ENCODE results near the gene LAMB4.
A peak's percentile ranks its signal among the peaks of the same experiment; 100 is the strongest.

The LAMB4 gene

DNA sequence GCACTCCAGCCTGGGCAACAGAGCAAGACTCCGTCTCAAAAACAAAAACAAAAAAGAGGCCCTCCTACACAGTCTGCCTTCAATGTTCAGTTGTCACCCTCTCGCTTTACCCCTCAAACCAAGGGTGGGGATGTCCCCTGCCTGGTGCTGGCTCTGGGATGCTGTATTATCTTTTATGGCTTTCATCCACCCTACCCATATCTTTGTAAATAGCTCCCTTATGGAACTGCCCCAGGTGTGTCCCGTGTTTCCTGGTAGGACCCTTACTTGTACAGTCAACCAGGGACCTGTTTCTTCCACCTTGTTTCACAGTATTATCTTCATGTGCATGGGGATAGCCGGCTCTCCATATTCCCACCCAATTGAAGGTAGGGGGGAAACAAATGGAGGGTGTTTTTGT is 111.5 kb downstream of the LAMB4 start:
- TF ChIP-seq, protein P1, sequence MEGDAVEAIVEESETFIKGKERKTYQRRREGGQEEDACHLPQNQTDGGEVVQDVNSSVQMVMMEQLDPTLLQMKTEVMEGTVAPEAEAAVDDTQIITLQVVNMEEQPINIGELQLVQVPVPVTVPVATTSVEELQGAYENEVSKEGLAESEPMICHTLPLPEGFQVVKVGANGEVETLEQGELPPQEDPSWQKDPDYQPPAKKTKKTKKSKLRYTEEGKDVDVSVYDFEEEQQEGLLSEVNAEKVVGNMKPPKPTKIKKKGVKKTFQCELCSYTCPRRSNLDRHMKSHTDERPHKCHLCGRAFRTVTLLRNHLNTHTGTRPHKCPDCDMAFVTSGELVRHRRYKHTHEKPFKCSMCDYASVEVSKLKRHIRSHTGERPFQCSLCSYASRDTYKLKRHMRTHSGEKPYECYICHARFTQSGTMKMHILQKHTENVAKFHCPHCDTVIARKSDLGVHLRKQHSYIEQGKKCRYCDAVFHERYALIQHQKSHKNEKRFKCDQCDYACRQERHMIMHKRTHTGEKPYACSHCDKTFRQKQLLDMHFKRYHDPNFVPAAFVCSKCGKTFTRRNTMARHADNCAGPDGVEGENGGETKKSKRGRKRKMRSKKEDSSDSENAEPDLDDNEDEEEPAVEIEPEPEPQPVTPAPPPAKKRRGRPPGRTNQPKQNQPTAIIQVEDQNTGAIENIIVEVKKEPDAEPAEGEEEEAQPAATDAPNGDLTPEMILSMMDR (IDR thresholded peaks at IDR 0.05): no peak

DNA sequence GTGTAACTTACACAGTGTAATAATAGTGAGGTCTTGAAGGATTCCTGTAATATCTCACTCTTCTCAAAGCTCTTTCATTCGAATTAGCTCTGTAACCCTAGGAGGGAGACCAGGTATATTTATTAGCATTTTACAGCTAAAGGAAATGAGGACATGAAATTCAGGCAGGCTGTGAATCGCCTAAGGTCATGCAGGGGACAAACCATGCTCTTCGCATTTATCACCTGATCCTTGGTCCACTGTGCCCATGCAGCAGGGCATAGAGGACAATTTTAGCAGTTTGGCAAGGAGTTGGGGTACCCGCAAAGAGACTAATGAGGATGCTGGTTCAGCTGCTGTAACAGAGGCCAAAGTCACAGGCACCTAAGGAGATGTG is 112.4 kb downstream of the LAMB4 start:
- TF ChIP-seq, protein P1 (IDR thresholded peaks at IDR 0.05): no peak

DNA sequence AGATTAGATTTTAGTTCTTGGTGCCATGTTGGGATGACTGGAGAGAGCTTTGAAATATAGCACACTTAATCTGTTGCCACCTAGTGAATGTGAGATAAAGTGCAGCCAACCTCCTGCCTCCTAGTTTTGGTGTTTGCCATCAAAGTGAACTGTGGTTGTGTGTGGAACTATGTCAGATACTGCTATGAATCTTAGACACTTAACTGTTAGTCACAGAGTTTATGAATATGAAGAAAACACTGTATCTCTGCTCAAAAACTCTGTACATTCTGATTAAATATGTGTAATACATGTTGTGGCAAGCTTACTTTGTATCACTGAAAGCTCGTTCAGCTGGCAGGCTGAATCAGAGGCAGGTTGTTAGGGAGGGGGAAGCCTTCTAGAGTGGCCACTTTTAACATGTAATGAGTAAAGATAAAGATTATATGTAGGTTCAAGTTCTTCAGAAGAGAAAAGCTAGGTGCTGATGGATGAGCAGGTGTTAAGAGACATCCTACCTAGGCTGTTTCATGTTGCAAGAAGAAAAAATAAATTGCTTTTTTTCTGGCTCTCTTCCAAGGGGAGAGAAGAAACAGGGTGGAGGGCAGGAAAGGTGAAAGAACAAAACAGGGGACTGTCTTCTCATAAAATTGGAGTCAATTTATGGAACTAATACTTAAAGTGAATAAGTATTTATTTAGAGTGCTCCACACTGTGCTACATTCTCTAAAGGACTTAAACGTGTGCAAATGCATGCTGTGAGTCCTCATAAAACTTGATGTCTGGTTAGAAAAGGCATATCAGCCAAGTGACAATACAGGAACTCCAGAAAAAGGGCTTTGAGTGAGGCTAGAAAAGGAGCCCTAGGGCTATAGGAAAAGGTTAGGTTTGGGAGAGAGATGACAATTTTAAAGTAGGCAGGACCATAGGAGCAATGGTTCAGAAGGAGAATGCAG is 113.1 kb downstream of the LAMB4 start:
- TF ChIP-seq, protein P1 (IDR thresholded peaks at IDR 0.05): peak; percentile 62

DNA sequence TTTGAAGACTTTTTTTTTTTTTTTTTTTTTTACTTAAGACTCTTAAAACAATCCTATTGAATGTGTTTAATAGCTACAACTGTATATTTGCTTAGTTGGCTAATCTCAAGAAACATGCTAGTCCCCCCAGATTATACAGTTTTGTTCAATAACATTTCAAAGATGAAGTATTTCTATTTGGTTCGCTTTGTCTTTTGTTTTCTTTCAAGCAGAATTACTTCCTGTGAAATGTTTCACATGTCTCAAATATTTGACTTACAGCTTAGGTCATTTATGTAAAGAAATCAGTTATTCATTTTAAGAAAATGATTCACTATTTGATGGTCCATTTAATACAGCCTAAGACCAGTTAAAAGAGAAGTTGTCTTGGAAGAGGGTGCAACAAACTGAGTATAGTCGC is 114.4 kb downstream of the LAMB4 start:
- TF ChIP-seq, protein P1 (IDR thresholded peaks at IDR 0.05): no peak

DNA sequence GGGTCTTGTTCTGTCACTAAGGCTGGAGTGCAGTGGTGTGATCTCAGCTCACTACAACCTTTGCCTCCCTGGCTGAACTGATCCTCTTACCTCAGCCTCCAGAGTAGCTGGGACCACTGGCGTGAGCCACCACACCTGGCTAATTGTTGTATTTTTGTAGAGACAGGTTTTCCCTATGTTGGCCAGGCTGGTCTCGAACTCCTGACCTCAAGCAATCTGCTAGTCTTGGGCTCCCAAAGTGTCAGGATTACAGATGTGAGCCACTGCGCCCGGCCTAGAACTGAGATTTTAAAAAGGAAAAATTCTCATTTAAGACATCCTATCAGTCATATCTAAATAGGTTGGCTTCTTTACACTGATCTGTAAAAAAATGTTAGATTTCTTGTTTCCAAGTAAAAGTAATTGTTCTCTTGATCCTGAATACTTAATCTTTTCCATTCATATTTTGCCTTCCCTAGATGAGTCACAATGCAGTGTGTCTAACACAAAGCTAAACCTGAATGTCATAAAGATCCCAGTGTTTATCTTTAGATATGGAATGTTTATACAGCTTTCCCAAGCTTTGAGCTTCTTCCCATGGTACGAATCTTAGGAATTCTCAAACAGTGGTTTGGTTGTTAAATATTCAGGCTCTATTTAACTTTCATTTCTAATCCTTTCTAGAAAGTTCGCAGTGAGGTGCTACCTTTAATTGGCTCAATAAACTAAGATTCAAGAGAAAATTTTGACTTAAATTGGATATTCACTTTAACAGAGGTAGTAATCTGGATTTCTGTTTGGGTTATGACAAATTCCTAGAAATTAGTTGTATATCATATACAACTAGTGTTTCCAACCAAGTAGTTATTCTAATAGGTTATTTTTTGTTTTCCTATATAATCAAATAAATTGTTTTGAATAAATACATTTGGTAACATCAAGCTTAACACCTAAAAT is 115.1 kb downstream of the LAMB4 start:
- TF ChIP-seq, protein P1 (IDR thresholded peaks at IDR 0.05): no peak

DNA sequence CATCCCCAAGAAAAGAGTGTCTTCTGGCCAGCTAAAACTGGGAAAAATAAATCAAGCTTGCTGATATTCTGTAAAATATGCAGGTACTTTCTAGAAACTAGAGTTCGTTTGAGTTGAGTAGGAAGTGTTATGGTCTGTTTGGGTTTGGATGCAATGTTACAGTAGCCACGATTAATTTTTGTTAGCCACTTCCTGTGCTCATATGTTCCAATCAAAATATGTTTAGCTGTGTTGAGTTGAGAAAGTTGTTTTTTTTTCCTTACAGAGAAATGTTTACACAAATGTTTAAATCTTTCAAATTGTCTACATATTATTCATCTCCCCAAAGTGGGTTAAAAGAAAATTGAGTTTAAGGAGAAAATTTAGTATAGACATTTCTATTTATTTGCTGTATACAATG is 115.9 kb downstream of the LAMB4 start:
- TF ChIP-seq, protein P1 (IDR thresholded peaks at IDR 0.05): no peak
